K562 (cell line): Measurements from ENCODE around the gene TAPBPL. TPM values are rescaled to one million over a fixed set of nuclear protein-coding genes. Genes with fewer than 3 reads are reported as not detected.

ENCODE experiments used
- ATAC-seq: fragments of 200-7000 bp; cut with Tn5 transposase; 3 replicates; pipeline ENCODE4 v1.9.1; 2020; ENCODE audit warnings: moderate library complexity
- BruUV-seq: library from RNA; stranded (reverse); fragments of 400-500 nt; replicated peaks from 2 replicates; lab custom pipeline; 2021; lab: Mats Ljungman, UMichigan
- CTCF ChIA-PET: fragments of 300-600 bp; formaldehyde crosslinking; extraction: SDS; loops from one replicate; lab custom pipeline; 2021; ENCODE audit warnings: low intra/inter-chr PET ratio; lab: Yijun Ruan, JAX
- POLR2A ChIA-PET: fragments of 300-600, 350-650 bp; sonication (Branson Sonifier 250); formaldehyde crosslinking; extraction: SDS; loops from one replicate; lab custom pipeline; 2021; ENCODE audit warnings: antibody characterized with exemption, inconsistent platforms; lab: Yijun Ruan, JAX
- DNase-seq, 4 experiments: peaks; one replicate each; pipeline versions ENCODE4 v3.0.0 to v3.0.0-alpha.2; 2011 to 2018; ENCODE audit warnings: low spot score in 3 of 4, mixed read lengths in 3 of 4; ENCODE audit errors: extremely low read depth in 1 of 4
- FAIRE-seq: peaks from 2 replicates; lab custom pipeline; 2011; peaks lifted over from hg19 to GRCh38; lab: Jason Lieb, UNC
- H2AFZ ChIP-seq: 2 replicates; pipeline ENCODE4 v1.6.0; 2011; ENCODE audit warnings: low read depth, low read length, control low read depth, inconsistent platforms
- H3K27ac ChIP-seq: fragments of 200-600 bp; 3 replicates; pipeline ENCODE4 v1.8.0; 2011; ENCODE audit warnings: low read depth, mild to moderate bottlenecking, control low read depth, inconsistent platforms, low read length, moderate library complexity, mixed read lengths; ENCODE audit errors: extremely low read depth
- H3K27me3 ChIP-seq, 2 experiments: fragments of 300-600 bp in 1 of 2; 2 replicates in 1 of 2; 3 replicates in 1 of 2; pipeline versions ENCODE4 v1.6.0 to v1.8.0; 2011; ENCODE audit warnings: inconsistent platforms in 2 of 2, low read length in 2 of 2, mild to moderate bottlenecking in 1 of 2, mixed read lengths in 1 of 2, moderate library complexity in 1 of 2; ENCODE audit not compliant: control insufficient read depth in 2 of 2, insufficient read depth in 2 of 2
- H3K36me3 ChIP-seq: fragments of 300-600 bp; 3 replicates; pipeline ENCODE4 v1.8.0; 2011; ENCODE audit warnings: mild to moderate bottlenecking, low read length, inconsistent platforms; ENCODE audit not compliant: control insufficient read depth, insufficient read depth
- H3K4me1 ChIP-seq, 2 experiments: fragments of 200-600 bp in 1 of 2; replicated peaks in 1 of 2; 2 replicates in 1 of 2; 3 replicates in 1 of 2; pipeline versions ENCODE4 v1.5.1 to v1.8.0; 2011; ENCODE audit warnings: inconsistent platforms in 2 of 2, low read length in 2 of 2, mild to moderate bottlenecking in 1 of 2, mixed read lengths in 1 of 2, moderate library complexity in 1 of 2; ENCODE audit not compliant: control insufficient read depth in 2 of 2, insufficient read depth in 2 of 2
- H3K4me2 ChIP-seq: 2 replicates; pipeline ENCODE4 v1.6.1; 2011; ENCODE audit warnings: low read length, control low read depth, inconsistent platforms, mixed read lengths; ENCODE audit not compliant: insufficient read depth
- H3K4me3 ChIP-seq: fragments of 200-600 bp; sonication (generic), shearing (Covaris generic); 2 replicates; pipeline ENCODE4 v1.5.1; 2016; ENCODE audit warnings: control low read depth, inconsistent platforms
- H3K79me2 ChIP-seq: fragments of 200-600 bp; 3 replicates; pipeline ENCODE4 v1.8.0; 2011; ENCODE audit warnings: low read length, inconsistent platforms; ENCODE audit not compliant: control insufficient read depth, insufficient read depth
- H3K9ac ChIP-seq, 2 experiments: 2 replicates each; pipeline versions ENCODE4 v1.6.0 to v1.6.1; 2011; ENCODE audit warnings: low read depth in 2 of 2, low read length in 2 of 2, control low read depth in 1 of 2, inconsistent platforms in 1 of 2, mild to moderate bottlenecking in 1 of 2, mixed read lengths in 1 of 2; ENCODE audit not compliant: insufficient read depth in 1 of 2
- H3K9me1 ChIP-seq: one replicate; pipeline ENCODE4 v1.6.0; 2011; ENCODE audit warnings: inconsistent platforms, mild to moderate bottlenecking, low read length, moderate library complexity; ENCODE audit not compliant: control insufficient read depth, insufficient read depth
- H3K9me3 ChIP-seq: replicated peaks from 2 replicates; pipeline ENCODE4 v1.5.1; 2011; ENCODE audit warnings: low read depth, low read length, inconsistent platforms; ENCODE audit not compliant: control insufficient read depth, insufficient read depth
- H4K20me1 ChIP-seq: replicated peaks from 2 replicates; pipeline ENCODE4 v1.6.1; 2011; ENCODE audit warnings: low read length, inconsistent platforms, mixed read lengths; ENCODE audit not compliant: control insufficient read depth, insufficient read depth
- ELF1 ChIP-seq: fragments of 200-800 bp; sonication (Bioruptor generic); IDR thresholded peaks from 2 replicates; pipeline ENCODE4 v1.6.1; 2016; ENCODE audit warnings: missing genetic modification characterization, missing compliant biosample characterization
- MLX ChIP-seq, 2 experiments: fragments of 450-650 bp in 1 of 2; sonication (generic) in 1 of 2; formaldehyde crosslinking; conservative IDR thresholded peaks; 2 replicates each; pipeline versions ENCODE4 v1.4.0 to v1.8.1; 2020 to 2022; ENCODE audit warnings: mild to moderate bottlenecking in 1 of 2, missing genetic modification reagents in 1 of 2
- MNT ChIP-seq, 2 experiments: fragments of 450-650 bp; conservative IDR thresholded peaks; 2 replicates each; pipeline ENCODE4 v1.6.1; 2017; ENCODE audit warnings: mild to moderate bottlenecking in 2 of 2, moderate library complexity in 2 of 2
- PREB ChIP-seq: sonication (generic); formaldehyde crosslinking; IDR thresholded peaks from 2 replicates; pipeline ENCODE4 v1.8.1; 2023; ENCODE audit warnings: mild to moderate bottlenecking, missing genetic modification reagents
- REST ChIP-seq, 2 experiments: fragments of 450-650 bp; formaldehyde crosslinking in 1 of 2; IDR thresholded peaks; 2 replicates each; pipeline versions ENCODE4 v1.4.0 to v1.6.1; 2014 to 2020; ENCODE audit warnings: mild to moderate bottlenecking in 2 of 2, borderline replicate concordance in 1 of 2, low read depth in 1 of 2
- ZNF143 ChIP-seq: sonication (generic); formaldehyde crosslinking; IDR thresholded peaks from 2 replicates; pipeline ENCODE4 v1.9.0; 2022; ENCODE audit warnings: mild to moderate bottlenecking, missing genetic modification reagents
- ZNF239 ChIP-seq: fragments of 250-450 bp; sonication (Bioruptor Pico); IDR thresholded peaks from 2 replicates; pipeline ENCODE4 v1.4.0; 2020; ENCODE audit warnings: mild to moderate bottlenecking
- ZNF408 ChIP-seq: fragments of 250-450 bp; sonication (Bioruptor Pico); IDR thresholded peaks from 2 replicates; pipeline ENCODE4 v1.4.0; 2020; ENCODE audit warnings: low read depth, mild to moderate bottlenecking, moderate library complexity
- WGBS: fragments of 100-300 bp; shearing (Covaris generic); methylation state at CpG from one replicate; pipeline ENCODE4 v1.1.6; 2016; ENCODE audit warnings: low coverage, mixed read lengths; ENCODE audit not compliant: insufficient coverage; ENCODE audit errors: missing lambda C conversion rate; 5-methylcytosine and 5-hydroxymethylcytosine counted together
- in situ Hi-C: fragments of 300-500 bp; cut with MboI; formaldehyde crosslinking; loops from 4 replicates; pipeline ENCODE4 v1.15.0; 2018; ENCODE audit warnings: inconsistent platforms, mixed read lengths
- intact Hi-C: fragments of 100-400 bp; cut with micrococcal nuclease; formaldehyde crosslinking; loops from 2 replicates; pipeline ENCODE4 v1.14.2; 2022
- polyA plus RNA-seq, 8 experiments: library from polyadenylated mRNA; depleted of rRNA in 4 of 8; stranded (reverse) in 5 of 8; unstranded in 3 of 8; fragments of >200 nt; fragmentation: Nextera tagmentation in 2 of 8; fragmentation: Illumina TruSeq in 1 of 8; extraction: Ambion mirVana in 2 of 8; extraction: Trizol in 1 of 8; gene quantifications; 2 replicates each; pipeline versions ENCODE4 v1.2.1 to v1.2.3, GENCODE V29; 2011 to 2014; ENCODE audit warnings: inconsistent platforms in 1 of 8, missing spikeins in 1 of 8
- total RNA-seq, 7 experiments: library from RNA; depleted of rRNA in 6 of 7; stranded (reverse); fragments of >200 nt in 6 of 7; fragmentation: Illumina TruSeq in 2 of 7; extraction: Trizol in 2 of 7; gene quantifications; 2 replicates each; pipeline versions ENCODE4 v1.2.1 to v1.2.3, GENCODE V29; 2011 to 2021; ENCODE audit warnings: low replicate concordance in 1 of 7

TAPBPL gene
- total and polyA plus RNA-seq, 9 of the 15 experiments (the other 6 are each of a cell fraction or from before 2014, with no cell fraction given) = 0.29 to 1.6 (median 0.45) TPM

- Histone ChIP-seq H3K9me3 (no peaks in the 10 kb centered on the region), H3K27ac (no peak overlapping the region), H3K4me3 (no peak overlapping the region), H2AFZ (no peak overlapping the region), H3K4me2 (no peak overlapping the region), H3K79me2 (no peaks in the 10 kb centered on the region), H3K4me1 (peaks cover 0 to 4% of the 10 kb centered on the region in 2 experiments; a peak in 3 of 5 replicates), H4K20me1 (no peaks in the 10 kb centered on the region), H3K27me3 (no peaks in the 10 kb centered on the region), H3K9ac (no peak overlapping the region), H3K9me1 (no peaks in the 10 kb centered on the region), H3K36me3 (no peaks in the 10 kb centered on the region)
- FAIRE-seq (no peak), DNase-seq (no peak), ATAC-seq (no peak)
- CTCF ChIA-PET = no interaction called here
- 67% methylated on average over 10 of the region's 13 CpGs for WGBS
- POLR2A ChIA-PET = interaction anchor here (0.5 to 0.6 kb wide), 2 partner anchors 30 to 126 kb away, joined by 4 read pairs; no protein-coding TSS in a partner anchor
- intact Hi-C loops = no loop called here
- in situ Hi-C loops = no loop called here
- BruUV-seq = no TSS peak
- TF ChIP-seq ZNF143 (CRISPR knock-in tag) (no peak), ELF1 (no peak), REST (IDR thresholded peaks at IDR 0.05; ENCODE audit: borderline replicate concordance) (no peak), REST (CRISPR knock-in tag; IDR thresholded peaks at IDR 0.05; ENCODE audit: low read depth) (no peak), MLX (CRISPR knock-in tag; conservative IDR thresholded peaks at IDR 0.05) (no peak), ZNF408 (CRISPR knock-in tag) (no peak), MNT (conservative IDR thresholded peaks at IDR 0.05) (no peak), ZNF239 (CRISPR knock-in tag) (no peak), PREB (CRISPR knock-in tag) (no peak)
Measured at GRCh38 chr12:6435961-6436715, 15.7 kb upstream of the TAPBPL start.
